A673 (cell line): Measurements from ENCODE around the gene TSPY8. TPM values are rescaled to one million over a fixed set of nuclear protein-coding genes. Genes with fewer than 3 reads are reported as not detected.
"Not testable (repeated sequence)": the region's sequence is repeated elsewhere in the genome, so short reads cannot be mapped to it uniquely, and the experiment has no call there.

ENCODE experiments used
- Bru-seq: library from RNA; stranded (reverse); fragments of 400-500 nt; gene quantifications from one replicate; lab custom pipeline; 2021; lab: Mats Ljungman, UMichigan
- BruChase-seq, 2 experiments: library from RNA; stranded (reverse); fragments of 400-500 nt; gene quantifications; one replicate each; lab custom pipeline; 2021; lab: Mats Ljungman, UMichigan
- BruUV-seq: library from RNA; stranded (reverse); fragments of 400-500 nt; replicated peaks from 2 replicates; lab custom pipeline; 2021; lab: Mats Ljungman, UMichigan
- CTCF ChIA-PET: fragments of 300-600 bp; sonication (Branson Sonifier 250); formaldehyde crosslinking; loops from one replicate; lab custom pipeline; 2022; ENCODE audit warnings: antibody characterized with exemption; lab: Charles Lee
- POLR2A ChIA-PET: fragments of 300-600 bp; sonication (Branson Sonifier 250); formaldehyde crosslinking; loops from one replicate; lab custom pipeline; 2022; ENCODE audit warnings: antibody characterized with exemption; ENCODE audit not compliant: low non-redundant PET; lab: Charles Lee
- DNase-seq: peaks from one replicate; pipeline ENCODE4 v3.0.0-alpha.2; 2015; ENCODE audit warnings: low spot score
- H3K27ac ChIP-seq: fragments of 200-600 bp; sonication (generic); 2 replicates; pipeline ENCODE4 v1.5.1; 2016; ENCODE audit warnings: mixed run types, low read depth, mild to moderate bottlenecking, mixed read lengths, antibody characterized with exemption, low read length; ENCODE audit not compliant: poor library complexity, severe bottlenecking
- H3K27me3 ChIP-seq: fragments of 200-600 bp; sonication (generic); replicated peaks from 2 replicates; pipeline ENCODE4 v1.6.1; 2017; ENCODE audit warnings: mixed run types, low read depth, mild to moderate bottlenecking, mixed read lengths, antibody characterized with exemption, low read length; ENCODE audit not compliant: insufficient read depth, poor library complexity
- H3K36me3 ChIP-seq: fragments of 200-600 bp; sonication (generic); 2 replicates; pipeline ENCODE4 v1.6.1; 2016; ENCODE audit warnings: mixed run types, mild to moderate bottlenecking, mixed read lengths, antibody characterized with exemption, low read length; ENCODE audit not compliant: insufficient read depth, poor library complexity, severe bottlenecking
- H3K4me1 ChIP-seq: fragments of 200-600 bp; sonication (generic); 2 replicates; pipeline ENCODE4 v1.6.1; 2017; ENCODE audit warnings: mixed run types, mild to moderate bottlenecking, mixed read lengths, antibody characterized with exemption, low read length; ENCODE audit not compliant: insufficient read depth, poor library complexity, severe bottlenecking
- H3K4me3 ChIP-seq: fragments of 200-600 bp; sonication (generic); 2 replicates; pipeline ENCODE4 v1.5.1; 2016; ENCODE audit warnings: low read depth, mixed run types, mild to moderate bottlenecking, mixed read lengths, low read length; ENCODE audit not compliant: poor library complexity, severe bottlenecking
- H3K9me3 ChIP-seq: fragments of 200-600 bp; sonication (generic); 2 replicates; pipeline ENCODE4 v1.6.1; 2016; ENCODE audit warnings: mixed run types, low read depth, mild to moderate bottlenecking, mixed read lengths, antibody characterized with exemption, low read length; ENCODE audit not compliant: poor library complexity, severe bottlenecking
- EZH2 ChIP-seq: fragments of 200-600 bp; sonication (generic); IDR thresholded peaks from 2 replicates; pipeline ENCODE4 v1.6.1; 2017; ENCODE audit warnings: borderline replicate concordance, low read depth, mild to moderate bottlenecking, mixed read lengths, antibody characterized with exemption, low read length; ENCODE audit not compliant: poor library complexity, severe bottlenecking
- intact Hi-C: fragments of 100-400 bp; cut with micrococcal nuclease; formaldehyde crosslinking; loops from one replicate; pipeline ENCODE4 v1.10.0; 2022; ENCODE audit not compliant: unreplicated experiment
- long read RNA-seq: library from polyadenylated mRNA; stranded (forward); transcript quantifications from one replicate; pipeline ENCODE4 v2.0.0, GENCODE V29; 2022
- total RNA-seq: library from RNA; stranded (reverse); gene quantifications from 2 replicates; pipeline ENCODE4 v1.2.3, GENCODE V29; 2021
- TF ChIP-seq, protein P1 (sequence below): fragments of 300-800, 200-600 bp; sonication (generic); conservative IDR thresholded peaks from 2 replicates; pipeline ENCODE4 v1.5.1; 2017; ENCODE audit warnings: low read depth, mild to moderate bottlenecking, antibody characterized with exemption, low read length, moderate library complexity, mixed read lengths

The TSPY8 gene, protein sequence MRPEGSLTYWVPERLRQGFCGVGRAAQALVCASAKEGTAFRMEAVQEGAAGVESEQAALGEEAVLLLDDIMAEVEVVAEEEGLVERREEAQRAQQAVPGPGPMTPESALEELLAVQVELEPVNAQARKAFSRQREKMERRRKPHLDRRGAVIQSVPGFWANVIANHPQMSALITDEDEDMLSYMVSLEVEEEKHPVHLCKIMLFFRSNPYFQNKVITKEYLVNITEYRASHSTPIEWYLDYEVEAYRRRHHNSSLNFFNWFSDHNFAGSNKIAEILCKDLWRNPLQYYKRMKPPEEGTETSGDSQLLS
- total RNA-seq (not detected in 2 replicates), Bru-seq, nascent RNA (not detected), BruChase-seq, experiment 1, labeled RNA remaining after a 2-hour chase (not detected), BruChase-seq, experiment 2, labeled RNA remaining after a 6-hour chase (not detected)
- long read RNA-seq = 0 reads

DNA sequence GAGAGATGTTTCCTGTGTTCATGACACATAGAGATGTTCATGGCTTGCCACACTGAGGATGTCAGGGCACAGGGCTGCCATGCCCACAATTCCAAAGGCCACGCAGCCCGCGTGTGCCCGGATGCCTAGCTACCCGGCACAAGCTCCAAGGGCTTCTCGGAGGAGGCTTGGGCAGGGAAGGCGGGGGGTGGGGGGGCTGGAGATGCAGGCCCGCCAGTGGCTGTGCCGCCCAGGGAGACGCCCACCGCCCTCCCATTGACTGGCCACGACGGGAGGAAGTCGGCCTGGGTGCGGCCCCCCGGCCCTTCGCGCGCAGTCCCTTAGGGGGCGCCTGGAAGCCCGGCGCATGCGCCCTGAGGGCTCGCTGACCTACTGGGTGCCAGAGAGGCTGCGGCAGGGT, at the start of gene TSPY8:
Gene TSPY8, plus strand, starts transcription at position 301 of the 400 bp plus-strand sequence. Its CDS starts 46 bp downstream, at position 347.
- H3K4me1 ChIP-seq, BruUV-seq, H3K4me3 ChIP-seq, H3K27ac ChIP-seq, H3K27me3 ChIP-seq, POLR2A ChIA-PET, H3K36me3 ChIP-seq, DNase-seq, H3K9me3 ChIP-seq, CTCF ChIA-PET, intact Hi-C loops: not testable (repeated sequence)

DNA sequence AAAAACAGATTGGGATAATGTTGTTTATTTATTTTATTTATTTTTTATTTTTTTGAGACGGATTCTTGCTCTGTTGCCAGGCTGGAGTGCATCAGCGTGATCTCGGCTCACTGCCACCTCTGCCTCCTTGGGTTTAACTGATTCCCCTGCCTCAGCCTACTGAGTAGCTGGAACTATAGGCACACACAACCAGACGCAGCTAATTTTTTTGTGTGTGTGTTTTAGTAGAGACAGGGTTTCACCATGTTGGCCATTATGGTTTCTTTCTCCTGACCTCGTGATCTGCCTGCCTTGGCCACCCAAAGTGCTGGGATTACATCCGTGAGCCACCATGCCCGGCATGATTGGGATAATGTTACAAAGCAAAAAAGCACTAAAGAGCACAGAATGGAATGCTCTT, 36.6 kb upstream of the TSPY8 start:
- Histone ChIP-seq H3K4me1 (no peaks in the 10 kb centered on the region), H3K9me3 (no peaks in the 10 kb centered on the region), H3K4me3 (no peak overlapping the region), H3K27me3 (no peaks in the 10 kb centered on the region), H3K36me3 (no peaks in the 10 kb centered on the region), H3K27ac (no peak overlapping the region)
- POLR2A ChIA-PET = no interaction called here
- intact Hi-C loops = no loop called here
- CTCF ChIA-PET = no interaction called here
- DNase-seq = no peak
- TF ChIP-seq EZH2 = no peak
- TF ChIP-seq, protein P1, sequence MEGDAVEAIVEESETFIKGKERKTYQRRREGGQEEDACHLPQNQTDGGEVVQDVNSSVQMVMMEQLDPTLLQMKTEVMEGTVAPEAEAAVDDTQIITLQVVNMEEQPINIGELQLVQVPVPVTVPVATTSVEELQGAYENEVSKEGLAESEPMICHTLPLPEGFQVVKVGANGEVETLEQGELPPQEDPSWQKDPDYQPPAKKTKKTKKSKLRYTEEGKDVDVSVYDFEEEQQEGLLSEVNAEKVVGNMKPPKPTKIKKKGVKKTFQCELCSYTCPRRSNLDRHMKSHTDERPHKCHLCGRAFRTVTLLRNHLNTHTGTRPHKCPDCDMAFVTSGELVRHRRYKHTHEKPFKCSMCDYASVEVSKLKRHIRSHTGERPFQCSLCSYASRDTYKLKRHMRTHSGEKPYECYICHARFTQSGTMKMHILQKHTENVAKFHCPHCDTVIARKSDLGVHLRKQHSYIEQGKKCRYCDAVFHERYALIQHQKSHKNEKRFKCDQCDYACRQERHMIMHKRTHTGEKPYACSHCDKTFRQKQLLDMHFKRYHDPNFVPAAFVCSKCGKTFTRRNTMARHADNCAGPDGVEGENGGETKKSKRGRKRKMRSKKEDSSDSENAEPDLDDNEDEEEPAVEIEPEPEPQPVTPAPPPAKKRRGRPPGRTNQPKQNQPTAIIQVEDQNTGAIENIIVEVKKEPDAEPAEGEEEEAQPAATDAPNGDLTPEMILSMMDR = no peak
- BruUV-seq = no TSS peak

DNA sequence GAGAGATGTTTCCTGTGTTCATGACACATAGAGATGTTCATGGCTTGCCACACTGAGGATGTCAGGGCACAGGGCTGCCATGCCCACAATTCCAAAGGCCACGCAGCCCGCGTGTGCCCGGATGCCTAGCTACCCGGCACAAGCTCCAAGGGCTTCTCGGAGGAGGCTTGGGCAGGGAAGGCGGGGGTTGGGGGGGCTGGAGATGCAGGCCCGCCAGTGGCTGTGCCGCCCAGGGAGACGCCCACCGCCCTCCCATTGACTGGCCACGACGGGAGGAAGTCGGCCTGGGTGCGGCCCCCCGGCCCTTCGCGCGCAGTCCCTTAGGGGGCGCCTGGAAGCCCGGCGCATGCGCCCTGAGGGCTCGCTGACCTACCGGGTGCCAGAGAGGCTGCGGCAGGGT, 20.4 kb upstream of the TSPY8 start, which contains the start of gene TSPY4:
Gene TSPY4, plus strand, starts transcription at position 301 of the 400 bp plus-strand sequence. Its CDS starts 46 bp downstream, at position 347.
- H3K4me1 ChIP-seq, intact Hi-C loops, CTCF ChIA-PET, H3K9me3 ChIP-seq, POLR2A ChIA-PET, H3K36me3 ChIP-seq, H3K4me3 ChIP-seq, BruUV-seq, DNase-seq, H3K27ac ChIP-seq, H3K27me3 ChIP-seq: not testable (repeated sequence)

DNA sequence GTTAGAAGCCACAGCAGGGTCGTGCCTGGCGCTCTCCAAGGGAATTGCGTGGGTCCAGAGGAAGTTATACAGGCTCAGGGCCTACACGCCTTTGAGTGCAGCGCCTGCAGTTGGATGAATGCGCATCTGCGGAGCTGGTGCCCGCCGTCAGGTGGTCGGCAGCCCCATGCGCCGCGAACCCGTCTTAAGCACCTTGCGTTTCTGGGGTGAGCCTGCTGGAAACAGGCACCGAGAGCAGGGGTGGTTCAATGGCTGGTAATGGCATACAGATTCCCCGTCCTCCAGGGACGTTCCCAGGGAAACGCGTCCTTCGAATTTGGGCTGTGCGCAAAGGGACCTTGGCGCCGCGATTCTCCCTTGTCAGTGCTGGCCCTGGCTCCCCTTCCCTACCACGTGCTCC, 38.9 kb downstream of the TSPY8 start:
- CTCF ChIA-PET, POLR2A ChIA-PET, H3K36me3 ChIP-seq, H3K9me3 ChIP-seq, DNase-seq, H3K27ac ChIP-seq, H3K27me3 ChIP-seq, H3K4me3 ChIP-seq, H3K4me1 ChIP-seq, intact Hi-C loops, BruUV-seq: not testable (repeated sequence)

DNA sequence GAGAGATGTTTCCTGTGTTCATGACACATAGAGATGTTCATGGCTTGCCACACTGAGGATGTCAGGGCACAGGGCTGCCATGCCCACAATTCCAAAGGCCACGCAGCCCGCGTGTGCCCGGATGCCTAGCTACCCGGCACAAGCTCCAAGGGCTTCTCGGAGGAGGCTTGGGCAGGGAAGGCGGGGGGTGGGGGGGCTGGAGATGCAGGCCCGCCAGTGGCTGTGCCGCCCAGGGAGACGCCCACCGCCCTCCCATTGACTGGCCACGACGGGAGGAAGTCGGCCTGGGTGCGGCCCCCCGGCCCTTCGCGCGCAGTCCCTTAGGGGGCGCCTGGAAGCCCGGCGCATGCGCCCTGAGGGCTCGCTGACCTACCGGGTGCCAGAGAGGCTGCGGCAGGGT, 40.5 kb downstream of the TSPY8 start, which contains the start of gene TSPY3:
Gene TSPY3, plus strand, starts transcription at position 301 of the 400 bp plus-strand sequence. Its CDS starts 46 bp downstream, at position 347.
- intact Hi-C loops, DNase-seq, H3K27ac ChIP-seq, H3K9me3 ChIP-seq, H3K4me1 ChIP-seq, H3K4me3 ChIP-seq, H3K27me3 ChIP-seq, POLR2A ChIA-PET, CTCF ChIA-PET, BruUV-seq, H3K36me3 ChIP-seq: not testable (repeated sequence)
